ENCODE measurements around the gene MAGI1.

DNA sequence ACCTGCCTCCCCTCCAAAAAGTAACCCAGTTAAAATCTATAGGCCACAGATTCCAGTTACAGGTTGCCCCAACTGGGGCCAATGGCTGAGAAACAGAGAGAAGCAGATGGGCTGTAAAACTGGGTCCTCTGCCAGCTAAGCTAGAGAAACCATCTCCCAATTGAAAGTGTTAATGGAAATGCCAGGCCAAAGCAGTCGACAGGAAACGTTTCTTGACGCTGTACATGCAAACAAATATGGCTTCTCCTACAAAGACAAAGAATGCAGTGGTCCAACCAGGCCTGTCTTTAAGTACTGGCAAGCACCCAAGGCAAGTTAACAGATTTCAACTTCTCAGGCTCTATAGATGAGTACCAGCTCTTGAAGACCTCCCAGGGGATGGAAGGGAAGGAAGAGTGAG, 71.3 kb downstream of the MAGI1 start:
- no peak for TF ChIP-seq EZH2phosphoT487 (IDR thresholded peaks at IDR 0.05; ENCODE audit: borderline replicate concordance)
- no peak for TF ChIP-seq ZNF274 (IDR thresholded peaks at IDR 0.05; ENCODE audit: low read depth, low read length)
